ENCODE results near the gene NCKAP5. TPM values are rescaled to one million over a fixed set of nuclear protein-coding genes. Genes with fewer than 3 reads are reported as not detected.

Gene NCKAP5
- polyA plus RNA-seq, 3 donors, result not detected

- Histone ChIP-seq H3K27ac (ENCODE audit: low read depth in 1 of 2, low read length in 2 of 2) (no peak overlapping the region), H4K20me1 (ENCODE audit: insufficient read depth, low read length) (no peaks in the 10 kb centered on the region), H3K36me3 (replicated peaks in 1 of 2; ENCODE audit: control insufficient read depth in 1 of 2, insufficient read depth in 2 of 2, low read length in 2 of 2) (no peaks in the 10 kb centered on the region), H3K79me2 (ENCODE audit: insufficient read depth, low read length) (no peaks in the 10 kb centered on the region), H3K9me3 (replicated peaks in 1 of 2; ENCODE audit: control insufficient read depth in 1 of 2, insufficient read depth in 1 of 2, low read length in 2 of 2) (no peaks in the 10 kb centered on the region), H3K9ac (ENCODE audit: insufficient read depth, low read length, poor library complexity, severe bottlenecking) (no peak overlapping the region), H3K4me3 (replicated peaks in 1 of 3; ENCODE audit: low read depth in 2 of 3, low read length in 3 of 3) (no peak overlapping the region), H3K4me1 (ENCODE audit: control insufficient read depth in 1 of 2, insufficient read depth in 2 of 2, low read length in 2 of 2) (no peaks in the 10 kb centered on the region), H2AFZ (ENCODE audit: insufficient read depth, low read depth, low read length, poor library complexity, severe bottlenecking) (no peak overlapping the region), H3K4me2 (replicated peaks; ENCODE audit: extremely low read depth, low read length, poor library complexity, severe bottlenecking) (no peak overlapping the region), H3K27me3 (ENCODE audit: control insufficient read depth in 2 of 2, insufficient read depth in 2 of 2, low read length in 2 of 2) (no peaks in the 10 kb centered on the region)
- Mint-ChIP-seq H3K36me3 (no peaks in the 10 kb centered on the region), H3K27me3 (ENCODE audit: low read depth in 3 of 3) (no peaks in the 10 kb centered on the region), H3K9me3 (peaks cover 0 to 2% (median 0%) of the 10 kb centered on the region in 7 donors), H3K4me1 (no peaks in the 10 kb centered on the region), H3K27ac (peak overlapping the region in 1 of 7 donors; percentile 7), H3K4me3 (no peak overlapping the region)
- intact Hi-C loops (cut with micrococcal nuclease), result no loop called here
- no peak for TF ChIP-seq CTCF (IDR thresholded peaks at IDR 0.05)
- 91% methylated on average over 2 of the region's 4 CpGs for WGBS (ENCODE audit: insufficient coverage)
- no peak for DNase-seq
Measured at GRCh38 chr2:133553251-133553650, 15.0 kb downstream of the NCKAP5 start.

- no peaks in the 10 kb centered on the region for H3K36me3 ChIP-seq (replicated peaks in 1 of 2; ENCODE audit: control insufficient read depth in 1 of 2, insufficient read depth in 2 of 2, low read length in 2 of 2)
- H3K27me3 ChIP-seq (ENCODE audit: control insufficient read depth in 2 of 2, insufficient read depth in 2 of 2, low read length in 2 of 2), result no peaks in the 10 kb centered on the region
- H3K9ac ChIP-seq (ENCODE audit: insufficient read depth, low read length, poor library complexity, severe bottlenecking), result no peak overlapping the region
- DNase-seq, result no peak
- peaks cover 0 to 2% (median 0%) of the 10 kb centered on the region in 7 donors for H3K9me3 Mint-ChIP-seq
- H3K4me1 ChIP-seq (ENCODE audit: control insufficient read depth in 1 of 2, insufficient read depth in 2 of 2, low read length in 2 of 2), result no peaks in the 10 kb centered on the region
- no peak overlapping the region for H3K4me2 ChIP-seq (replicated peaks; ENCODE audit: extremely low read depth, low read length, poor library complexity, severe bottlenecking)
- H3K27ac Mint-ChIP-seq, result no peak overlapping the region
- no peak overlapping the region for H2AFZ ChIP-seq (ENCODE audit: insufficient read depth, low read depth, low read length, poor library complexity, severe bottlenecking)
- no peaks in the 10 kb centered on the region for H3K4me1 Mint-ChIP-seq
- H3K27me3 Mint-ChIP-seq (ENCODE audit: low read depth in 3 of 3), result no peaks in the 10 kb centered on the region
- no peaks in the 10 kb centered on the region for H3K9me3 ChIP-seq (replicated peaks in 1 of 2; ENCODE audit: control insufficient read depth in 1 of 2, insufficient read depth in 1 of 2, low read length in 2 of 2)
- H3K4me3 Mint-ChIP-seq, result no peak overlapping the region
- intact Hi-C loops (cut with micrococcal nuclease), result no loop called here
- no peak overlapping the region for H3K4me3 ChIP-seq (replicated peaks in 1 of 3; ENCODE audit: low read depth in 2 of 3, low read length in 3 of 3)
- no peak overlapping the region for H3K27ac ChIP-seq (ENCODE audit: low read depth in 1 of 2, low read length in 2 of 2)
- no peaks in the 10 kb centered on the region for H4K20me1 ChIP-seq (ENCODE audit: insufficient read depth, low read length)
- no peak for TF ChIP-seq CTCF (IDR thresholded peaks at IDR 0.05)
- H3K36me3 Mint-ChIP-seq, result no peaks in the 10 kb centered on the region
- H3K79me2 ChIP-seq (ENCODE audit: insufficient read depth, low read length), result no peaks in the 10 kb centered on the region
- WGBS (ENCODE audit: insufficient coverage), result no CpG with 5 or more reads among the region's 2 CpGs
Measured at GRCh38 chr2:133552821-133553220, 15.4 kb downstream of the NCKAP5 start.
